GM12875 (cell line): ENCODE measurements around the gene OGT.

Source experiments
- H3K4me3 ChIP-seq: one replicate; pipeline ENCODE4 v1.5.1; 2011; ENCODE audit warnings: low read depth, low read length, control low read depth
- CTCF ChIP-seq: IDR thresholded peaks from 2 replicates; pipeline ENCODE4 v1.5.1; 2011; ENCODE audit warnings: low read depth, mild to moderate bottlenecking, control low read depth, inconsistent platforms, low read length, moderate library complexity, borderline replicate concordance; ENCODE audit not compliant: insufficient read depth

Gene OGT

GRCh38 chrX:71540801-71541200 lies 7.9 kb downstream of the OGT start:
- no peak for TF ChIP-seq CTCF
- no peak overlapping the region for H3K4me3 ChIP-seq

GRCh38 chrX:71541210-71542022 lies 8.5 kb downstream of the OGT start:
- TF ChIP-seq CTCF, result no peak
- H3K4me3 ChIP-seq, result no peak overlapping the region

- no peak overlapping the region for H3K4me3 ChIP-seq
- TF ChIP-seq CTCF, result no peak
Observed at GRCh38 chrX:71542411-71542810, 9.5 kb downstream of the OGT start.

- H3K4me3 ChIP-seq, result no peak overlapping the region
- TF ChIP-seq CTCF, result no peak
Observed at GRCh38 chrX:71542825-71543224, 9.9 kb downstream of the OGT start.

- no peak overlapping the region for H3K4me3 ChIP-seq
- no peak for TF ChIP-seq CTCF
Observed at GRCh38 chrX:71543316-71543715, 10.4 kb downstream of the OGT start.

GRCh38 chrX:71545364-71545763 lies 12.5 kb downstream of the OGT start:
- no peak overlapping the region for H3K4me3 ChIP-seq
- TF ChIP-seq CTCF, result no peak

GRCh38 chrX:71546879-71547278 lies 14.0 kb downstream of the OGT start:
- no peak overlapping the region for H3K4me3 ChIP-seq
- no peak for TF ChIP-seq CTCF
